VCaP (cell line): Measurements from ENCODE around the gene SHKBP1.
"Not testable (repeated sequence)": the region's sequence is repeated elsewhere in the genome, so short reads cannot be mapped to it uniquely, and the experiment has no call there.

ENCODE experiments used
- H3K27ac ChIP-seq: fragments of 450-650 bp; 2 replicates; pipeline ENCODE4 v1.5.1; 2017
- CTCF ChIP-seq: fragments of 450-650 bp; conservative IDR thresholded peaks from 2 replicates; pipeline ENCODE4 v1.5.1; 2017; ENCODE audit warnings: mild to moderate bottlenecking, moderate library complexity

The SHKBP1 gene

GRCh38 chr19:40561947-40562346, 14.7 kb upstream of the SHKBP1 start:
- no peak overlapping the region for H3K27ac ChIP-seq
- TF ChIP-seq CTCF, result no peak

GRCh38 chr19:40564535-40564934, 12.1 kb upstream of the SHKBP1 start:
- not testable (repeated sequence) for H3K27ac ChIP-seq

- H3K27ac ChIP-seq, result no peak overlapping the region
- no peak for TF ChIP-seq CTCF
Measured at GRCh38 chr19:40565355-40565754, 11.3 kb upstream of the SHKBP1 start.

GRCh38 chr19:40565910-40566495, 10.7 kb upstream of the SHKBP1 start:
- H3K27ac ChIP-seq, result no peak overlapping the region
- no peak for TF ChIP-seq CTCF

- no peak overlapping the region for H3K27ac ChIP-seq
- TF ChIP-seq CTCF, result no peak
Measured at GRCh38 chr19:40567040-40567749, 9.5 kb upstream of the SHKBP1 start.

GRCh38 chr19:40567750-40568494, 8.8 kb upstream of the SHKBP1 start:
- H3K27ac ChIP-seq, result no peak overlapping the region
- no peak for TF ChIP-seq CTCF

- no peak for TF ChIP-seq CTCF
- peak overlapping the region; percentile 19; the same call in 1 of the 2 replicates for H3K27ac ChIP-seq
Measured at GRCh38 chr19:40570313-40571004, 6.2 kb upstream of the SHKBP1 start.
